K562 (cell line): ENCODE measurements around the gene PIN4. TPM values are rescaled to one million over a fixed set of nuclear protein-coding genes. Genes with fewer than 3 reads are reported as not detected.

ENCODE experiments used
- FUS ChIP-seq: fragments of 200-400 bp; formaldehyde crosslinking; optimal IDR thresholded peaks from 2 replicates; pipeline ENCODE3; 2017; ENCODE audit warnings: low read depth, low read length
- HCFC1 ChIP-seq: IDR thresholded peaks from 2 replicates; pipeline ENCODE4 v1.6.1; 2012; ENCODE audit warnings: low read depth, low read length, improper control_type of control experiment
- L3MBTL2 ChIP-seq: fragments of 450-650 bp; IDR thresholded peaks from 2 replicates; pipeline ENCODE4 v1.6.1; 2016; ENCODE audit warnings: mild to moderate bottlenecking, moderate library complexity
- MTF1 ChIP-seq: fragments of 250-450 bp; sonication (Bioruptor Pico); IDR thresholded peaks from 2 replicates; pipeline ENCODE4 v1.9.0; 2021; ENCODE audit warnings: moderate library complexity, mild to moderate bottlenecking, inconsistent platforms, borderline replicate concordance
- NFE2 ChIP-seq: IDR thresholded peaks from 2 replicates; pipeline ENCODE4 v1.6.1; 2014; ENCODE audit warnings: antibody characterized with exemption, low read depth
- PHTF2 ChIP-seq: fragments of 250-450 bp; sonication (Bioruptor Pico); IDR thresholded peaks from 2 replicates; pipeline ENCODE4 v1.5.0; 2021; ENCODE audit warnings: mild to moderate bottlenecking
- POLR2AphosphoS5 ChIP-seq: IDR thresholded peaks from 2 replicates; pipeline ENCODE4 v1.6.1; 2011; ENCODE audit warnings: mild to moderate bottlenecking, low read depth, low read length, moderate library complexity; ENCODE audit not compliant: control insufficient read depth, insufficient read depth
- POLR2B ChIP-seq: fragments of 450-650 bp; IDR thresholded peaks from 2 replicates; pipeline ENCODE4 v1.6.1; 2018; ENCODE audit warnings: low read depth; ENCODE audit not compliant: partially characterized antibody
- RBM34 ChIP-seq: fragments of 200-400 bp; formaldehyde crosslinking; IDR thresholded peaks from 2 replicates; pipeline ENCODE4 v1.6.1; 2018; ENCODE audit warnings: low read length, borderline replicate concordance; ENCODE audit not compliant: insufficient read depth
- TAF1 ChIP-seq: IDR thresholded peaks from 2 replicates; pipeline ENCODE4 v1.6.1; 2011; ENCODE audit warnings: mild to moderate bottlenecking, low read length, moderate library complexity; ENCODE audit not compliant: insufficient read depth, control insufficient read depth, severe bottlenecking; ENCODE audit errors: extremely low read depth
- TAF7 ChIP-seq: fragments of 450-650 bp; IDR thresholded peaks from 2 replicates; pipeline ENCODE4 v1.6.1; 2016; ENCODE audit warnings: missing genetic modification characterization, missing compliant biosample characterization
- TAL1 ChIP-seq: fragments of 450-650 bp; IDR thresholded peaks from 2 replicates; pipeline ENCODE4 v1.6.1; 2016; ENCODE audit warnings: mild to moderate bottlenecking
- TBP ChIP-seq: optimal IDR thresholded peaks from 2 replicates; pipeline ENCODE3; 2011; ENCODE audit warnings: low read depth, low read length, improper control_type of control experiment
- ZNF76 ChIP-seq: fragments of 250-450 bp; sonication (Bioruptor Pico); IDR thresholded peaks from 2 replicates; pipeline ENCODE4 v1.4.0; 2020; ENCODE audit warnings: mild to moderate bottlenecking, moderate library complexity, borderline replicate concordance
- ZNF79 ChIP-seq: fragments of 250-450 bp; sonication (Bioruptor Pico); IDR thresholded peaks from 2 replicates; pipeline ENCODE4 v1.4.0; 2020; ENCODE audit warnings: low read depth, mild to moderate bottlenecking, moderate library complexity
- polyA plus RNA-seq, 8 experiments: library from polyadenylated mRNA; depleted of rRNA in 4 of 8; stranded (reverse) in 5 of 8; unstranded in 3 of 8; fragments of >200 nt; fragmentation: Nextera tagmentation in 2 of 8; fragmentation: Illumina TruSeq in 1 of 8; extraction: Ambion mirVana in 2 of 8; extraction: Trizol in 1 of 8; gene quantifications; 2 replicates each; pipeline versions ENCODE4 v1.2.1 to v1.2.3, GENCODE V29; 2011 to 2014; ENCODE audit warnings: inconsistent platforms in 1 of 8, missing spikeins in 1 of 8
- total RNA-seq, 7 experiments: library from RNA; depleted of rRNA in 6 of 7; stranded (reverse); fragments of >200 nt in 6 of 7; fragmentation: Illumina TruSeq in 2 of 7; extraction: Trizol in 2 of 7; gene quantifications; 2 replicates each; pipeline versions ENCODE4 v1.2.1 to v1.2.3, GENCODE V29; 2011 to 2021; ENCODE audit warnings: low replicate concordance in 1 of 7
- TF ChIP-seq, protein P1 (sequence below): fragments of 450-650 bp; IDR thresholded peaks from 2 replicates; pipeline ENCODE4 v1.6.1; 2016; ENCODE audit warnings: missing biosample characterization, missing genetic modification characterization
- TF ChIP-seq, protein P2 (sequence below): fragments of 250-450 bp; sonication (Bioruptor Pico); IDR thresholded peaks from 2 replicates; pipeline ENCODE4 v1.8.0; 2022; ENCODE audit warnings: inconsistent platforms
- TF ChIP-seq, protein P3 (sequence below): sonication (generic); formaldehyde crosslinking; IDR thresholded peaks from 2 replicates; pipeline ENCODE4 v1.8.1; 2022; ENCODE audit warnings: missing genetic modification reagents
- TF ChIP-seq, protein P4 (sequence below), 3 experiments: fragments of 200-800 bp in 1 of 3; fragments of 250-450 bp in 1 of 3; fragments of 450-650 bp in 1 of 3; sonication (Bioruptor Pico) in 1 of 3; sonication (Bioruptor generic) in 1 of 3; formaldehyde crosslinking in 1 of 3; IDR thresholded peaks; 2 replicates each; pipeline versions ENCODE4 v1.6.1 to v1.8.0; 2016 to 2022; ENCODE audit warnings: mild to moderate bottlenecking in 2 of 3, missing genetic modification characterization in 2 of 3, missing compliant biosample characterization in 1 of 3, moderate library complexity in 1 of 3

Gene PIN4
- total and polyA plus RNA-seq, 9 of the 15 experiments (the other 6 are each of a cell fraction or from before 2014, with no cell fraction given) = 10.0 to 132 (median 45.6) TPM

DNA sequence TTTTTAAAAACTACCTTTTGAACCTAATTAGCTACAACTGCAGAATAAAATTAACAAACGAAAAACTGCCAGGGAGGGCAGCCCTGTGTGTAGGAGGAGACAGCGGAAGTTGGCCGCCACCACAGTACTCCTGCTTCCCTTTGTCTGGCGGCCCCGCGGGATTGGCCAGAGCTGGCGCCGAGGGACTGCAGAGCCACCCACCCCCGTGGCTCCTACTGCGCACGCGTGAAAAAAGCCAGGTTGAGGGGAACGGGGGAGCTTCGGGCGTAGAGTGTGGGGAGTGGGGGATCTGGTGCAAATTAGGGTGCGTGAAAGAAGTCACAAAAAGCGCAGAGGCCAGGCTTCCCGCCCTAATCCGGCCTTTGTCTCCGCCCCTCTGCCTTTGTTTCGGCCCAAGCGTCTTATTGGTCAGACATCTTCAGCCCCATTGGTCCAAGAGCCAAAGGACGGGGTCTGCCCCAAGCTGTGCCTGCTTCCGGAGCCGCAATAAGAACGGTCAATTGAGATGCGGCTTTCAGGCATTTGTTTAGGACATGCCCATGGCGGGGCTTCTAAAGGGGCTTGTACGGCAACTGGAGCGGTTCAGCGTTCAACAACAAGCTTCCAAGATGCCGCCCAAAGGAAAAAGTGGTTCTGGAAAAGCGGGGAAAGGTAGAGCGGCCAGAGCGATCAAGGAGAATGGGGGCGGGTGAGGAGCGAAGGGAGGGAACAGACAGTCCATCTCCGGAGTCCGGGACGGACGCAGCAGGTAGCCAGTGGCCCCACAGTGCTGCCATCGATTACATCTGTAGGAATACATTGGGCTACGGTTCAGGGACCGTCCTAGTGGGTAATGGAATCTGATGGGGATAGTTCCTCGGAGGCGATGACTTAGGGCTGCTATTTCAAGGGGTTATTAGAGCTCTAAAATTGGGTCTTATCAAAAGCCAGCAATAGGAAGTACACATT lies at the start of gene PIN4 (continued):
- TF ChIP-seq, protein P1, sequence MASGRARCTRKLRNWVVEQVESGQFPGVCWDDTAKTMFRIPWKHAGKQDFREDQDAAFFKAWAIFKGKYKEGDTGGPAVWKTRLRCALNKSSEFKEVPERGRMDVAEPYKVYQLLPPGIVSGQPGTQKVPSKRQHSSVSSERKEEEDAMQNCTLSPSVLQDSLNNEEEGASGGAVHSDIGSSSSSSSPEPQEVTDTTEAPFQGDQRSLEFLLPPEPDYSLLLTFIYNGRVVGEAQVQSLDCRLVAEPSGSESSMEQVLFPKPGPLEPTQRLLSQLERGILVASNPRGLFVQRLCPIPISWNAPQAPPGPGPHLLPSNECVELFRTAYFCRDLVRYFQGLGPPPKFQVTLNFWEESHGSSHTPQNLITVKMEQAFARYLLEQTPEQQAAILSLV (tag) = no peak
- peak; percentile 98 for TF ChIP-seq TBP
- TF ChIP-seq HCFC1 = peak; percentile 61
- TF ChIP-seq POLR2B = peak; percentile 67
- TF ChIP-seq, protein P2, sequence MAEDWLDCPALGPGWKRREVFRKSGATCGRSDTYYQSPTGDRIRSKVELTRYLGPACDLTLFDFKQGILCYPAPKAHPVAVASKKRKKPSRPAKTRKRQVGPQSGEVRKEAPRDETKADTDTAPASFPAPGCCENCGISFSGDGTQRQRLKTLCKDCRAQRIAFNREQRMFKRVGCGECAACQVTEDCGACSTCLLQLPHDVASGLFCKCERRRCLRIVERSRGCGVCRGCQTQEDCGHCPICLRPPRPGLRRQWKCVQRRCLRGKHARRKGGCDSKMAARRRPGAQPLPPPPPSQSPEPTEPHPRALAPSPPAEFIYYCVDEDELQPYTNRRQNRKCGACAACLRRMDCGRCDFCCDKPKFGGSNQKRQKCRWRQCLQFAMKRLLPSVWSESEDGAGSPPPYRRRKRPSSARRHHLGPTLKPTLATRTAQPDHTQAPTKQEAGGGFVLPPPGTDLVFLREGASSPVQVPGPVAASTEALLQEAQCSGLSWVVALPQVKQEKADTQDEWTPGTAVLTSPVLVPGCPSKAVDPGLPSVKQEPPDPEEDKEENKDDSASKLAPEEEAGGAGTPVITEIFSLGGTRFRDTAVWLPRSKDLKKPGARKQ (CRISPR knock-in tag) = no peak
- TF ChIP-seq, protein P3, sequence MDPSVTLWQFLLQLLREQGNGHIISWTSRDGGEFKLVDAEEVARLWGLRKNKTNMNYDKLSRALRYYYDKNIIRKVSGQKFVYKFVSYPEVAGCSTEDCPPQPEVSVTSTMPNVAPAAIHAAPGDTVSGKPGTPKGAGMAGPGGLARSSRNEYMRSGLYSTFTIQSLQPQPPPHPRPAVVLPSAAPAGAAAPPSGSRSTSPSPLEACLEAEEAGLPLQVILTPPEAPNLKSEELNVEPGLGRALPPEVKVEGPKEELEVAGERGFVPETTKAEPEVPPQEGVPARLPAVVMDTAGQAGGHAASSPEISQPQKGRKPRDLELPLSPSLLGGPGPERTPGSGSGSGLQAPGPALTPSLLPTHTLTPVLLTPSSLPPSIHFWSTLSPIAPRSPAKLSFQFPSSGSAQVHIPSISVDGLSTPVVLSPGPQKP (CRISPR knock-in tag) = no peak
- TF ChIP-seq TAL1 = 0 out of 2 replicates have a peak, but pooled peaks have one; percentile 7
- no peak for TF ChIP-seq ZNF76 (CRISPR knock-in tag)
- TF ChIP-seq, protein P4, sequence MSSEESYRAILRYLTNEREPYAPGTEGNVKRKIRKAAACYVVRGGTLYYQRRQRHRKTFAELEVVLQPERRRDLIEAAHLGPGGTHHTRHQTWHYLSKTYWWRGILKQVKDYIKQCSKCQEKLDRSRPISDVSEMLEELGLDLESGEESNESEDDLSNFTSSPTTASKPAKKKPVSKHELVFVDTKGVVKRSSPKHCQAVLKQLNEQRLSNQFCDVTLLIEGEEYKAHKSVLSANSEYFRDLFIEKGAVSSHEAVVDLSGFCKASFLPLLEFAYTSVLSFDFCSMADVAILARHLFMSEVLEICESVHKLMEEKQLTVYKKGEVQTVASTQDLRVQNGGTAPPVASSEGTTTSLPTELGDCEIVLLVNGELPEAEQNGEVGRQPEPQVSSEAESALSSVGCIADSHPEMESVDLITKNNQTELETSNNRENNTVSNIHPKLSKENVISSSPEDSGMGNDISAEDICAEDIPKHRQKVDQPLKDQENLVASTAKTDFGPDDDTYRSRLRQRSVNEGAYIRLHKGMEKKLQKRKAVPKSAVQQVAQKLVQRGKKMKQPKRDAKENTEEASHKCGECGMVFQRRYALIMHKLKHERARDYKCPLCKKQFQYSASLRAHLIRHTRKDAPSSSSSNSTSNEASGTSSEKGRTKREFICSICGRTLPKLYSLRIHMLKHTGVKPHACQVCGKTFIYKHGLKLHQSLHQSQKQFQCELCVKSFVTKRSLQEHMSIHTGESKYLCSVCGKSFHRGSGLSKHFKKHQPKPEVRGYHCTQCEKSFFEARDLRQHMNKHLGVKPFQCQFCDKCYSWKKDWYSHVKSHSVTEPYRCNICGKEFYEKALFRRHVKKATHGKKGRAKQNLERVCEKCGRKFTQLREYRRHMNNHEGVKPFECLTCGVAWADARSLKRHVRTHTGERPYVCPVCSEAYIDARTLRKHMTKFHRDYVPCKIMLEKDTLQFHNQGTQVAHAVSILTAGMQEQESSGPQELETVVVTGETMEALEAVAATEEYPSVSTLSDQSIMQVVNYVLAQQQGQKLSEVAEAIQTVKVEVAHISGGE (CRISPR knock-in tag; IDR thresholded peaks at IDR 0.05) = peak in 1 of 3 experiments; percentile 40; a peak in 1 of 6 replicates
- no peak for TF ChIP-seq PHTF2 (CRISPR knock-in tag)
- TF ChIP-seq L3MBTL2 = peak; percentile 60
- TF ChIP-seq POLR2AphosphoS5 = peak; percentile 37; the same call in 1 of the 2 replicates
- TF ChIP-seq MTF1 = no peak
- no peak for TF ChIP-seq FUS
- TF ChIP-seq ZNF79 (CRISPR knock-in tag) = no peak
- TF ChIP-seq TAF7 (tag) = 0 out of 2 replicates have a peak, but pooled peaks have one; percentile 25
- no peak for TF ChIP-seq RBM34
- TF ChIP-seq NFE2 = peak; percentile 88
- TF ChIP-seq TAF1 = peak; percentile 25
